KOPT-K1 (cell line): ENCODE measurements around the gene TWNK.

Source experiments
- H3K27ac ChIP-seq: fragments of 200-600 bp; sonication (generic); 2 replicates; pipeline ENCODE4 v1.5.1; 2016; ENCODE audit warnings: antibody characterized with exemption, mild to moderate bottlenecking, low read depth, low read length; ENCODE audit not compliant: poor library complexity, severe bottlenecking
- H3K36me3 ChIP-seq: fragments of 200-600 bp; sonication (generic); 2 replicates; pipeline ENCODE4 v1.5.1; 2017; ENCODE audit warnings: antibody characterized with exemption, mild to moderate bottlenecking, low read length, moderate library complexity; ENCODE audit not compliant: insufficient read depth
- H3K9me3 ChIP-seq: fragments of 200-600 bp; sonication (generic); 2 replicates; pipeline ENCODE4 v1.5.1; 2017; ENCODE audit warnings: antibody characterized with exemption, low read length, mild to moderate bottlenecking; ENCODE audit not compliant: insufficient read depth, poor library complexity, severe bottlenecking

The TWNK gene

DNA sequence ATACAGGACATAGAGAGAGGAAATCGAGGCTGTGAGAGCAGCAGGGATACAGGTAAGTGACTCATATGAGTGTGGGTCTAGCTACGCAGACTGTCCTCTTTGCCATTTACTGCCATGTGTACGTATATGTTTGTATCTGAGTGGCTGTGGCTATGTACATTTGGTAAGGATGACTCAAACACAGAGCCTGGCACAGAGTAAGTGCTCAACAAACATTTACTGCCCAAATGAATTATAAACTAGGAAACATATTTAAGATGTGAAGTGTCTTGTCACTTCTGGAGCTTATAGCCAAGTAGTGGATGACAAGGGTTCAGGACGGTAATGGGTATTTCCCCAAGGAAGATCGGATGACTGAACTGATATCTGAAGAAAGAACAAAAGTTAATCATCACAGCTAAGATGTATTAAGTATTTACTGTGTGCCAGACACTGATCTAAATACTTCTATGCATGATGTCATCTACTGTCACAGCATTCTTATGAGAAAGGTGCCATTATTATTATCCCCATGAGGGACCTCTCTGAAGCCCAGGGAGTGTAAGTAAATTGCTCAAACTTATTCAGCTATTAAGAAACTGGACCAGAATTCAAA lies 6.1 kb upstream of the TWNK start:
- Histone ChIP-seq H3K36me3 (peaks cover 42% of the 10 kb centered on the region; the same call in 1 of the 2 replicates), H3K9me3 (no peaks in the 10 kb centered on the region), H3K27ac (no peak overlapping the region)

GRCh38 chr10:100982916-100983830 lies 4.2 kb upstream of the TWNK start:
- peaks cover 42% of the 10 kb centered on the region; the same call in 1 of the 2 replicates for H3K36me3 ChIP-seq

DNA sequence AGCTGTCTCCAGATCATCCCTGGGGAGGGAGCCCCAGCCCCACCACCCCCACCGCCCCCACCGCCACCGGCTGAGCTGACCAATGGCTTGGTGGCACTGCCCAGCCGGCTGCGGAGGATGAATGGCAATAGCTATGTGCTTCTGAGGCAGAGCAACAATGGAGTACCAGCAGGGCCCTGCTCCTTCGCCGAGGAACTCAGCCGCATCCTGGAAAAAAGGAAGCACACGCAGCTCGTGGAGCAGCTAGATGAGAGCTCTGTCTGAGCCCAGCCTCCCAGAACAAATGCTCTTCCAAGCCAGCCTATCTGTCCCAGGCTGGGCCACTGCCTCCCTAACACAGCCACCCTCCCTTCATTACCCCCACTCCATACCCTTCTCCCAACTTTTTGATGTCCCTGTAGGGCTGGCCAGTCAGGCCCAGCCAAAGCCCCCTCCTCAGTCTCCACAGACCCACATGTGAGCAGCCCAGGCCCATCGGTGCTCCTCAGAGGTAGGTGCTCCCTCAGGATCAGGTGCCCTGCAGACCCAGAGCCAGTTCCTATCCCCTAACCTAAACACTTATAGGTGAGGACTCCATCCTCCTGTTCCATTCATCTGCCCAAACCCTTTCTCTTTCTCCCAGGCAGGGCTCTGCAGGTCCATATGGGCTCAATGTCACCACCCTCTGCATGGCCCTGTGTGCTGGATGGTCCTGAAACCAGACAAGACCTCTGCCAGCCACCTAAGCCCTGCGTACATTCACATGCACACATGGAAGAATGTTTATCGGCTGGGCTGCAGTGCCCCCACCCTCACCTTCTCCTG lies 3.3 kb upstream of the TWNK start:
- H3K9me3 ChIP-seq = no peaks in the 10 kb centered on the region
- H3K27ac ChIP-seq = no peak overlapping the region
- H3K36me3 ChIP-seq = peaks cover 49% of the 10 kb centered on the region

More at GRCh38 chr10:100982916-100983830, 4.2 kb upstream of the TWNK start:
- H3K27ac ChIP-seq = no peak overlapping the region
- no peaks in the 10 kb centered on the region for H3K9me3 ChIP-seq

DNA sequence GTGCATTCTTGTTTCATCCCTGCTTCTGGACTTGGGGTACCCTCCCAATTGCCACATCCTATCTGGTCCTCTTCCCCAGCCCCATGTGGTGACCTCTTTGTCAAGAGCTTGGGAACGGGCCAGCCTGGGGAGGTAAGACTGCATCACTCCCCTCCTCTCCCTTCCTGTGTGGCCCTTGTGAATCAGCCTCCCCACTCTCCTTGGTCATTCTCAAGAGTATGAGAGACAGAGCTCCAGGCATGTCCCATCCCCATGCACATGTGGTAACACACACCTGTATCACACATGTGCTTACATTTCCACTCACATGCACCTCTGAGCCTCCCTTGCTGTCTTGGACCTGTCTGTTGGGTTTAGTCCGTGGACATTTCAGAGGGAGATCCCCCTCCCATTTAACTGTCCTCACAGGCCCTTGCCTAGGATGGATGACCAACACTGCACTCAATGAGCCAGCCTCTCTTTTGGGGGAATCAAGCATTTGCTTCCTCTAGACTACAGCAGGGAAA lies 2.6 kb upstream of the TWNK start:
- Histone ChIP-seq H3K36me3 (peaks cover 55% of the 10 kb centered on the region), H3K9me3 (no peaks in the 10 kb centered on the region), H3K27ac (no peak overlapping the region)

GRCh38 chr10:100985336-100985735 lies 2.0 kb upstream of the TWNK start:
- Histone ChIP-seq H3K9me3 (no peaks in the 10 kb centered on the region), H3K27ac (no peak overlapping the region), H3K36me3 (peaks cover 55% of the 10 kb centered on the region)

DNA sequence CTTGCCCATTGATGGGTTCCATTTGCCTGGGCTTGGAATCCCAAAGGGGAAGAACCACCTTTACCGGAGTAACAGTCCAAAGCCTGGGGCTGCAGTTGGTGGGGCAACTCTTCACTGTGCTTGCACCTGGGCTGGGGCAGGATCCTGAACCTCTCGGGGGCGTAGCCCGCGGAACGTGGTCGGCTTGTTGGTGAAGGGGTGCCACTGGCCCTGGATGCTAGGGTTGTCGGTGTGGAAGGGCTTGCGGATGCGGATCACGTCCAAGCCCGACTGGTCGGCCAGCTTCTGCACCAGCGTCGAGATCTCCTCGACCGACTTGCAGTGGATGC lies 756 bp upstream of the TWNK start:
- Histone ChIP-seq H3K27ac (peak overlapping the region; percentile 82), H3K9me3 (no peaks in the 10 kb centered on the region), H3K36me3 (peaks cover 55% of the 10 kb centered on the region)

DNA sequence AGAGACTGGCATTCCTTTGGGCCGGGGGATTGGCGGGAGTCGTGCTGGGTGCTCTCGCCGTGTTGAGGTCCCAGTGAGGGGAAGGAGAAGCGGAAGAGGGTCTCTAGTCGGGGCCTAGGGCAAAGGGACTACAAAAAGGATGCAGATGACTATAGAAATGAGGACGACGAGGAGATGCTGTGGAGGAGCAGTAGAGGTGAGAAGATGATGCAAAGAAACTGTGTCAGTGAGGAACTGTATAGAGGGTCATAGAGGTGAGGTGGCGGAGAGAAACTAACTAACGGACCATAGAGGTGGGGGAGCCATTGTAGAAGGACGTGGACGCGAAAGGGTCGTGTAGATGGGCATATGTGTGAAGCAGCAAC lies 324 bp downstream of the TWNK start:
- Histone ChIP-seq H3K9me3 (no peaks in the 10 kb centered on the region), H3K27ac (peak overlapping the region; percentile 82), H3K36me3 (peaks cover 57% of the 10 kb centered on the region)

DNA sequence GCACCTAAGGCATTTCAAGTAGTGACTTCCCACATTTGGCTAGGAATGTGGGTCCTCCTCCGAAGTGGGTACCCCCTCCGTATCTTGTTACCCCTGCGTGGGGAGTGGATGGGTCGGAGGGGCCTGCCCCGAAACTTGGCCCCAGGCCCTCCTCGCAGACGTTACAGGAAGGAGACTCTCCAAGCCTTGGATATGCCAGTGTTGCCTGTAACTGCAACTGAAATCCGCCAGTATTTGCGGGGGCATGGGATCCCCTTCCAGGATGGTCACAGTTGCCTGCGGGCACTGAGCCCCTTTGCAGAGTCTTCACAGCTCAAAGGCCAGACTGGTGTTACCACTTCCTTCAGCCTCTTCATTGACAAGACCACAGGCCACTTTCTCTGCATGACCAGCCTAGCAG lies 823 bp downstream of the TWNK start:
- H3K9me3 ChIP-seq = no peaks in the 10 kb centered on the region
- peaks cover 57% of the 10 kb centered on the region for H3K36me3 ChIP-seq
- H3K27ac ChIP-seq = peak overlapping the region; percentile 82

DNA sequence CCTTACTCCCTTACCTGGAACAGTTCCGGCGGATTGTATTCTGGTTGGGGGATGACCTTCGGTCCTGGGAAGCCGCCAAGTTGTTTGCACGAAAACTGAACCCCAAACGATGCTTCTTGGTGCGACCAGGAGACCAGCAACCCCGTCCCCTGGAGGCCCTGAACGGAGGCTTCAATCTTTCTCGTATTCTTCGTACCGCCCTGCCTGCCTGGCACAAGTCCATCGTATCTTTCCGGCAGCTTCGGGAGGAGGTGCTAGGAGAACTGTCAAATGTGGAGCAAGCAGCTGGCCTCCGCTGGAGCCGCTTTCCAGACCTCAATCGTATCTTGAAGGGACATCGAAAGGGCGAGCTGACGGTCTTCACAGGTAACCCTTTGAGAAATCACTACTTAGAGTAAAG lies 1.7 kb downstream of the TWNK start:
- peaks cover 64% of the 10 kb centered on the region for H3K36me3 ChIP-seq

DNA sequence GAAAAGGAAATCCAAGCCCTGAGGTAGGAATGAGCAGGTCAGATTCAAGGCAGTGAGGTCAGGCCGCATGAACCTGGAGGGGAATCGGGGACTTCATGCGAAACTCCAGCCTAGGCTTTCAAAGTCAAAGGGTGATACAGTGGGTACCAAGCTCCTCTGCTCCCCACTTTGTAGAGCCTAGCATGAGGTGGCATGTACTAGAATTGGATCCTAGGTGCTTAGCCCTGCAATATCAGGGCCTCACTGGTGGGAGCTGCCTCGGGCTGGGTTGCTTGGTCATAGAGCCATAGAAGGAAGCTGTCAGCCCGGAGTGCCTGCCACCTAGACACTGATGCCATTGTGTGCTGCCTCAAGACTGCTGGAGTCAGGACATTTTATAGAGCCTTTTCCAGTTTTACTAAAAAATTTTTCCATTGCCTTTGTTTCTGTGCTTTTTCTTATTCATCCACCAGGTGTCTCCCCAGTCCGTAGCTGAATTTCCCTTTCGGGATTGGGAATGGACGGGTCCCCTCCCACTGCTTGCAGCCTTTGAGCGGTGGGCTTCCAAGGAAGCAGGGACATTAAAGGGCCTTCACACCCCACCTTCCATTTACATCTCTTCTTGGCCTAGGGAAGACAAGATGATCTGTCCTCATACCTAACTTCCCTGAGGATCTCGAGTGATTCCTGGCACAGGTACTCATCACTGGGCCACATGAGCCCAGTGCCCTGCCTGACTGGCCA lies 6.8 kb downstream of the TWNK start:
- no peak overlapping the region for H3K27ac ChIP-seq
- H3K9me3 ChIP-seq = no peaks in the 10 kb centered on the region
- H3K36me3 ChIP-seq = peaks cover 54% of the 10 kb centered on the region

More for the DNA sequence above, 1.7 kb downstream of the TWNK start:
- no peak overlapping the region for H3K27ac ChIP-seq
- H3K9me3 ChIP-seq = no peaks in the 10 kb centered on the region

DNA sequence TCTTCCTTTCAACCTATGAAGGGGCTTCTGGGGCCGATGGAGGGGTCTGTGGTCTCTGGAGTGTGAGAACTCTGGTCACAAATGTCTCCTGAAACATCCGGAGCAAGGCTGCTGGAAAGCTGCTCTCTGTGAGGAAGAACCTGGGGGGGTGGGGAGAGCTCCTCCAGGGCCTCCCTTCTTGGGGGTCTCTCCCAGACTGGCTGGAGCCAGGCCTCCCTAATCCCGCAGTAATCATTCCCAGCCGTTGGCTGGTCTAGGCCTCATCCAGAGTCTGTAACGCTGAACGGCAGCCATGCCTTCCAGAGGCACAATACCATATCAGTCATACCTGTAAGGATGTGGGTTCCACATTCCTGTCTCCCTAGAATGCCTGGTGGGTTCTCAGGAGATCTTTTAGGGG lies 7.8 kb downstream of the TWNK start:
- Histone ChIP-seq H3K9me3 (no peaks in the 10 kb centered on the region), H3K27ac (no peak overlapping the region), H3K36me3 (peaks cover 44% of the 10 kb centered on the region)

GRCh38 chr10:100996678-100997359 lies 9.5 kb downstream of the TWNK start:
- H3K9me3 ChIP-seq = no peaks in the 10 kb centered on the region
- peaks cover 29% of the 10 kb centered on the region for H3K36me3 ChIP-seq
- H3K27ac ChIP-seq = peak overlapping the region; percentile 70

- Histone ChIP-seq H3K9me3 (no peaks in the 10 kb centered on the region), H3K27ac (peak overlapping the region; percentile 70), H3K36me3 (peaks cover 25% of the 10 kb centered on the region)
Observed at GRCh38 chr10:100997360-100998182, 10.2 kb downstream of the TWNK start.
